IMR-90 (cell line): ENCODE data around the gene OR1F1. TPM values are rescaled to one million over a fixed set of nuclear protein-coding genes. Genes with fewer than 3 reads are reported as not detected.

Source experiments
- ATAC-seq: fragments of 200-7000 bp; cut with Tn5 transposase; 2 replicates; pipeline ENCODE4 v1.9.1; 2020; ENCODE audit warnings: low read depth, mild to moderate bottlenecking, moderate library complexity
- BruUV-seq: library from RNA; stranded (reverse); fragments of 400-500 nt; replicated peaks from 2 replicates; lab custom pipeline; 2021; lab: Mats Ljungman, UMichigan
- CTCF ChIA-PET: fragments of 300-600 bp; formaldehyde crosslinking; extraction: SDS; loops from one replicate; lab custom pipeline; 2021; ENCODE audit warnings: antibody characterized with exemption; lab: Yijun Ruan, JAX
- POLR2A ChIA-PET: fragments of 300-600 bp; sonication (Branson Sonifier 250); formaldehyde crosslinking; loops from one replicate; lab custom pipeline; 2022; ENCODE audit warnings: antibody characterized with exemption; ENCODE audit not compliant: unreplicated experiment; lab: Charles Lee
- DNase-seq: peaks from one replicate; pipeline ENCODE4 v3.0.0; 2013
- H2AFZ ChIP-seq: replicated peaks from 2 replicates; pipeline ENCODE3; 2013; ENCODE audit warnings: low read length, mild to moderate bottlenecking; ENCODE audit not compliant: poor library complexity
- H2AK5ac ChIP-seq: 2 replicates; pipeline ENCODE4 v1.6.1; 2013; ENCODE audit warnings: low read depth, low read length, inconsistent platforms
- H2AK9ac ChIP-seq: replicated peaks from 2 replicates; pipeline ENCODE3; 2013; ENCODE audit warnings: mild to moderate bottlenecking, low read depth, low read length, moderate library complexity; ENCODE audit not compliant: poor library complexity
- H2BK120ac ChIP-seq: 2 replicates; pipeline ENCODE4 v1.6.1; 2013; ENCODE audit warnings: low read depth, low read length, inconsistent platforms
- H2BK15ac ChIP-seq: 3 replicates; pipeline ENCODE4 v1.6.1; 2013; ENCODE audit warnings: low read depth, low read length, inconsistent platforms
- H2BK20ac ChIP-seq: 2 replicates; pipeline ENCODE4 v1.6.1; 2013; ENCODE audit warnings: low read depth, mild to moderate bottlenecking, inconsistent platforms, low read length, moderate library complexity
- H2BK5ac ChIP-seq: 2 replicates; pipeline ENCODE4 v1.6.1; 2013; ENCODE audit warnings: mild to moderate bottlenecking, low read depth, low read length, inconsistent platforms; ENCODE audit not compliant: poor library complexity, severe bottlenecking
- H3K14ac ChIP-seq: replicated peaks from 2 replicates; pipeline ENCODE4 v1.6.1; 2013; ENCODE audit warnings: low read depth, low read length, inconsistent platforms
- H3K18ac ChIP-seq: 2 replicates; pipeline ENCODE4 v1.6.1; 2013; ENCODE audit warnings: low read depth, low read length, control low read depth
- H3K23ac ChIP-seq: 2 replicates; pipeline ENCODE4 v1.6.1; 2013; ENCODE audit warnings: low read depth, low read length, inconsistent platforms
- H3K27ac ChIP-seq: 2 replicates; pipeline ENCODE4 v1.5.1; 2013; ENCODE audit warnings: mild to moderate bottlenecking, control low read depth, low read length; ENCODE audit not compliant: insufficient read depth
- H3K27me3 ChIP-seq: 2 replicates; pipeline ENCODE4 v1.6.1; 2013; ENCODE audit warnings: low read length; ENCODE audit not compliant: control insufficient read depth, insufficient read depth
- H3K36me3 ChIP-seq: 2 replicates; pipeline ENCODE4 v1.6.1; 2013; ENCODE audit warnings: low read length, mixed read lengths; ENCODE audit not compliant: control insufficient read depth, insufficient read depth
- H3K4ac ChIP-seq: 2 replicates; pipeline ENCODE4 v1.6.1; 2013; ENCODE audit warnings: low read depth, low read length, inconsistent platforms
- H3K4me1 ChIP-seq: 2 replicates; pipeline ENCODE4 v1.6.1; 2013; ENCODE audit warnings: low read length, mixed read lengths; ENCODE audit not compliant: control insufficient read depth, insufficient read depth
- H3K4me2 ChIP-seq: 2 replicates; pipeline ENCODE4 v1.6.1; 2013; ENCODE audit warnings: low read depth, mild to moderate bottlenecking, control low read depth, low read length, moderate library complexity
- H3K4me3 ChIP-seq: 2 replicates; pipeline ENCODE4 v1.5.1; 2013; ENCODE audit warnings: low read depth, mild to moderate bottlenecking, control low read depth, low read length, moderate library complexity; ENCODE audit not compliant: insufficient read depth
- H3K56ac ChIP-seq: 2 replicates; pipeline ENCODE4 v1.6.1; 2013; ENCODE audit warnings: low read length, inconsistent platforms; ENCODE audit not compliant: insufficient read depth; ENCODE audit errors: extremely low read depth
- H3K79me1 ChIP-seq, 2 experiments: 2 replicates each; pipeline ENCODE4 v1.6.1; 2013; ENCODE audit warnings: low read length in 2 of 2, inconsistent platforms in 1 of 2, low read depth in 1 of 2
- H3K9ac ChIP-seq: 2 replicates; pipeline ENCODE4 v1.6.1; 2013; ENCODE audit warnings: low read depth, low read length, control low read depth
- H3K9me1 ChIP-seq: 2 replicates; pipeline ENCODE4 v1.6.1; 2013; ENCODE audit warnings: low read length, inconsistent platforms; ENCODE audit not compliant: insufficient read depth
- H3K9me3 ChIP-seq: 2 replicates; pipeline ENCODE4 v1.6.1; 2013; ENCODE audit warnings: low read length; ENCODE audit not compliant: control insufficient read depth, insufficient read depth
- H4K20me1 ChIP-seq: 2 replicates; pipeline ENCODE4 v1.6.1; 2013; ENCODE audit warnings: low read length, inconsistent platforms; ENCODE audit not compliant: insufficient read depth
- H4K5ac ChIP-seq: 2 replicates; pipeline ENCODE4 v1.6.1; 2013; ENCODE audit warnings: mild to moderate bottlenecking, low read depth, low read length, control low read depth
- H4K8ac ChIP-seq, 2 experiments: 2 replicates each; pipeline ENCODE4 v1.6.1; 2013; ENCODE audit warnings: low read depth in 2 of 2, low read length in 2 of 2, control low read depth in 1 of 2, inconsistent platforms in 1 of 2
- H4K91ac ChIP-seq: 2 replicates; pipeline ENCODE4 v1.6.1; 2013; ENCODE audit warnings: low read depth, low read length, inconsistent platforms; ENCODE audit not compliant: insufficient read depth
- BHLHE40 ChIP-seq: fragments of 150-350 bp; IDR thresholded peaks from 2 replicates; pipeline ENCODE4 v1.6.1; 2016; ENCODE audit warnings: mild to moderate bottlenecking, low read depth, low read length
- CEBPB ChIP-seq: IDR thresholded peaks from 2 replicates; pipeline ENCODE4 v1.6.1; 2012; ENCODE audit warnings: low read depth, low read length, improper control_type of control experiment
- CHD1 ChIP-seq: IDR thresholded peaks from 2 replicates; pipeline ENCODE4 v1.6.1; 2012; ENCODE audit warnings: low read depth, low read length, improper control_type of control experiment
- ELK1 ChIP-seq: fragments of 150-350 bp; IDR thresholded peaks from 2 replicates; pipeline ENCODE4 v1.6.1; 2016; ENCODE audit warnings: low read depth, mild to moderate bottlenecking, low read length, moderate library complexity, borderline replicate concordance
- FOS ChIP-seq: fragments of 150-350 bp; IDR thresholded peaks from 2 replicates; pipeline ENCODE4 v1.6.1; 2016; ENCODE audit warnings: low read depth, low read length
- MAFK ChIP-seq: IDR thresholded peaks from 2 replicates; pipeline ENCODE4 v1.6.1; 2012; ENCODE audit warnings: low read depth, low read length, improper control_type of control experiment
- MAZ ChIP-seq: IDR thresholded peaks from 2 replicates; pipeline ENCODE4 v1.6.1; 2012; ENCODE audit warnings: low read depth, mild to moderate bottlenecking, low read length, improper control_type of control experiment, moderate library complexity, borderline replicate concordance
- MXI1 ChIP-seq: IDR thresholded peaks from 2 replicates; pipeline ENCODE4 v1.6.1; 2012; ENCODE audit warnings: low read depth, mild to moderate bottlenecking, low read length, moderate library complexity, borderline replicate concordance
- NFE2L2 ChIP-seq: fragments of 150-350 bp; IDR thresholded peaks from 2 replicates; pipeline ENCODE4 v1.6.1; 2016; ENCODE audit warnings: low read depth, mild to moderate bottlenecking, low read length
- POLR2A ChIP-seq: IDR thresholded peaks from 2 replicates; pipeline ENCODE4 v1.6.1; 2012; ENCODE audit warnings: mild to moderate bottlenecking, low read depth, low read length
- RAD21 ChIP-seq: IDR thresholded peaks from 2 replicates; pipeline ENCODE4 v1.6.1; 2012; ENCODE audit warnings: low read length, improper control_type of control experiment
- RCOR1 ChIP-seq: IDR thresholded peaks from 2 replicates; pipeline ENCODE4 v1.6.1; 2012; ENCODE audit warnings: mild to moderate bottlenecking, low read length, improper control_type of control experiment; ENCODE audit not compliant: insufficient replicate concordance
- RFX5 ChIP-seq: IDR thresholded peaks from 2 replicates; pipeline ENCODE4 v1.8.0; 2012; ENCODE audit warnings: low read depth, mild to moderate bottlenecking, low read length, moderate library complexity
- SMC3 ChIP-seq: fragments of 150-350 bp; IDR thresholded peaks from 2 replicates; pipeline ENCODE4 v1.6.1; 2016; ENCODE audit warnings: low read depth, mild to moderate bottlenecking, antibody characterized with exemption, low read length, moderate library complexity
- WGBS, 2 experiments: methylation state at CpG; one replicate each; pipeline versions ENCODE4 v1.1.5 to v1.1.7; 2013; ENCODE audit warnings: missing lambda C conversion rate in 2 of 2; ENCODE audit not compliant: insufficient read length in 1 of 2; ENCODE audit errors: extremely low coverage in 2 of 2; 5-methylcytosine and 5-hydroxymethylcytosine counted together
- dilution Hi-C: fragments of 300-500 bp; cut with HindIII; formaldehyde crosslinking; loops from one replicate; pipeline ENCODE4 v1.14.3; 2018; ENCODE audit warnings: low sequenced_read_pairs; ENCODE audit not compliant: unreplicated experiment
- in situ Hi-C: fragments of 300-500 bp; cut with MboI; formaldehyde crosslinking; loops from 3 replicates; pipeline ENCODE4 v1.14.3; 2019; ENCODE audit warnings: low sequenced_read_pairs, inconsistent platforms, mixed read lengths
- intact Hi-C: fragments of 100-400 bp; cut with micrococcal nuclease; formaldehyde crosslinking; loops from 2 replicates; pipeline ENCODE4 v1.10.0; 2022
- polyA plus RNA-seq, 3 experiments: library from polyadenylated mRNA; depleted of rRNA; stranded (reverse); fragments of >200 nt; gene quantifications; 2 replicates each; pipeline ENCODE4 v1.2.3, GENCODE V29; 2012; ENCODE audit warnings: low replicate concordance in 1 of 3
- total RNA-seq: library from RNA; depleted of rRNA; stranded (reverse); fragments of >200 nt; gene quantifications from 2 replicates; pipeline ENCODE4 v1.2.3, GENCODE V29; 2012
- TF ChIP-seq, protein P1 (sequence below): conservative IDR thresholded peaks from 2 replicates; pipeline ENCODE4 v1.5.1; 2012; ENCODE audit warnings: mild to moderate bottlenecking, low read depth, low read length, improper control_type of control experiment
- TF ChIP-seq, protein P2 (sequence below): fragments of 150-350 bp; IDR thresholded peaks from 2 replicates; pipeline ENCODE4 v1.6.1; 2017; ENCODE audit warnings: mild to moderate bottlenecking, antibody characterized with exemption, low read length, low read depth

Gene OR1F1
- total and polyA plus RNA-seq, 2 of the 4 experiments (the other 2 are of a cell fraction): 0.12 TPM; not detected in 1

DNA sequence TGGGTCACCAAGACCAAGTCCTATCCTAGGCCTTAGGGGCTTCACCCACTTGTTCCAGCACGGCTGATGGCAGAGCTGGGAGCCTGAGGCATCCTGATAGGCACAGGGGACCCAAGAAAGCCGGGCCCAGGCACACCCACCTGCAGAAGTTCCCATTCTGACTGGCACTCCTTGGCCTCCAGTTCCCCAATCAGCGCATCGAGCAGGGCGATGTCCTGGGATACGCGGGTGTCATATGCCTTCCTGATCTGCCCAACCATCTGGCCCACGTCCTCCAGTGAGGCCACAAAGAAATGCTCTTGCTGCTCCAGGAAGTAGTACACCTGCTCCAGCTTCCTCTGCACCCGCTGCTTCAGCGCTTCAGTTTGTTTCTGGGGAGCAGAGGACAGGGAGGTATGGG lies 58.9 kb downstream of the OR1F1 start:
- no peak for TF ChIP-seq NFE2L2
- no peak for TF ChIP-seq CHD1
- TF ChIP-seq ELK1: no peak
- TF ChIP-seq MAFK: no peak
- TF ChIP-seq POLR2A: no peak
- no peak for TF ChIP-seq BHLHE40
- TF ChIP-seq RCOR1: no peak
- no peak for TF ChIP-seq RAD21
- TF ChIP-seq, protein P1, sequence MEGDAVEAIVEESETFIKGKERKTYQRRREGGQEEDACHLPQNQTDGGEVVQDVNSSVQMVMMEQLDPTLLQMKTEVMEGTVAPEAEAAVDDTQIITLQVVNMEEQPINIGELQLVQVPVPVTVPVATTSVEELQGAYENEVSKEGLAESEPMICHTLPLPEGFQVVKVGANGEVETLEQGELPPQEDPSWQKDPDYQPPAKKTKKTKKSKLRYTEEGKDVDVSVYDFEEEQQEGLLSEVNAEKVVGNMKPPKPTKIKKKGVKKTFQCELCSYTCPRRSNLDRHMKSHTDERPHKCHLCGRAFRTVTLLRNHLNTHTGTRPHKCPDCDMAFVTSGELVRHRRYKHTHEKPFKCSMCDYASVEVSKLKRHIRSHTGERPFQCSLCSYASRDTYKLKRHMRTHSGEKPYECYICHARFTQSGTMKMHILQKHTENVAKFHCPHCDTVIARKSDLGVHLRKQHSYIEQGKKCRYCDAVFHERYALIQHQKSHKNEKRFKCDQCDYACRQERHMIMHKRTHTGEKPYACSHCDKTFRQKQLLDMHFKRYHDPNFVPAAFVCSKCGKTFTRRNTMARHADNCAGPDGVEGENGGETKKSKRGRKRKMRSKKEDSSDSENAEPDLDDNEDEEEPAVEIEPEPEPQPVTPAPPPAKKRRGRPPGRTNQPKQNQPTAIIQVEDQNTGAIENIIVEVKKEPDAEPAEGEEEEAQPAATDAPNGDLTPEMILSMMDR: no peak
- TF ChIP-seq, protein P2, sequence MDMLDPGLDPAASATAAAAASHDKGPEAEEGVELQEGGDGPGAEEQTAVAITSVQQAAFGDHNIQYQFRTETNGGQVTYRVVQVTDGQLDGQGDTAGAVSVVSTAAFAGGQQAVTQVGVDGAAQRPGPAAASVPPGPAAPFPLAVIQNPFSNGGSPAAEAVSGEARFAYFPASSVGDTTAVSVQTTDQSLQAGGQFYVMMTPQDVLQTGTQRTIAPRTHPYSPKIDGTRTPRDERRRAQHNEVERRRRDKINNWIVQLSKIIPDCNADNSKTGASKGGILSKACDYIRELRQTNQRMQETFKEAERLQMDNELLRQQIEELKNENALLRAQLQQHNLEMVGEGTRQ: no peak
- no peak for TF ChIP-seq MXI1
- TF ChIP-seq SMC3: no peak
- TF ChIP-seq CEBPB: no peak
- TF ChIP-seq MAZ: no peak
- no peak for TF ChIP-seq FOS
- TF ChIP-seq RFX5: no peak
- ATAC-seq (no peak), DNase-seq (no peak)
- CTCF ChIA-PET: no interaction called here
- Histone ChIP-seq H2BK15ac (no peak overlapping the region), H4K20me1 (no peaks in the 10 kb centered on the region), H3K18ac (no peak overlapping the region), H3K9me1 (no peaks in the 10 kb centered on the region), H3K56ac (no peak overlapping the region), H2AK5ac (no peak overlapping the region), H3K4me3 (no peak overlapping the region), H3K79me1 (no peaks in the 10 kb centered on the region), H4K5ac (no peak overlapping the region), H3K14ac (no peak overlapping the region), H2BK20ac (no peak overlapping the region), H3K27me3 (peaks cover 28% of the 10 kb centered on the region), H3K4me2 (no peak overlapping the region), H2BK5ac (no peak overlapping the region), H4K8ac (no peak overlapping the region), H3K4ac (no peak overlapping the region), H4K91ac (no peak overlapping the region), H3K9me3 (no peaks in the 10 kb centered on the region), H3K36me3 (no peaks in the 10 kb centered on the region), H3K23ac (no peak overlapping the region), H3K27ac (no peak overlapping the region), H3K4me1 (no peaks in the 10 kb centered on the region), H3K9ac (no peak overlapping the region), H2AK9ac (no peak overlapping the region), H2BK120ac (no peak overlapping the region), H2AFZ (no peak overlapping the region)
- in situ Hi-C loops: no loop called here
- intact Hi-C loops: no loop called here
- WGBS, 2 experiments: no CpG with 5 or more reads among the region's 10 CpGs
- dilution Hi-C loops: no loop called here
- BruUV-seq: no TSS peak
- POLR2A ChIA-PET: no interaction called here
